Activated CD4-positive, alpha-beta memory T cell treated with anti-CD3 and anti-CD28 coated beads, Interleukin-2, amount 10 ng/mL, durations not matched to agents 7 days and 5 days (primary cell): ENCODE measurements around the gene SETD5. TPM values are rescaled to one million over a fixed set of nuclear protein-coding genes. Genes with fewer than 3 reads are reported as not detected.
"Not testable (repeated sequence)": the region's sequence is repeated elsewhere in the genome, so short reads cannot be mapped to it uniquely, and the experiment has no call there.

ENCODE experiments used
- CTCF ChIA-PET: fragments of 350-600 bp; sonication (Branson Sonifier 250); formaldehyde crosslinking; loops from one replicate; lab custom pipeline; 2021; ENCODE audit warnings: antibody characterized with exemption, inconsistent platforms; lab: Charles Lee
- POLR2A ChIA-PET: fragments of 350-600 bp; sonication (Branson Sonifier 250); formaldehyde crosslinking; loops from one replicate; lab custom pipeline; 2021; ENCODE audit warnings: antibody characterized with exemption; lab: Charles Lee
- DNase-seq: peaks from one replicate; pipeline ENCODE4 v3.0.0-alpha.2; 2020
- H3K27ac Mint-ChIP-seq: one replicate; pipeline ENCODE4 v1.8.0; 2021; ENCODE audit warnings: mild to moderate bottlenecking, mixed read lengths
- H3K27me3 Mint-ChIP-seq: one replicate; pipeline ENCODE4 v1.8.0; 2021; ENCODE audit warnings: mixed read lengths
- H3K36me3 Mint-ChIP-seq: one replicate; pipeline ENCODE4 v1.8.0; 2021; ENCODE audit warnings: low read depth, mixed read lengths
- H3K4me1 Mint-ChIP-seq: one replicate; pipeline ENCODE4 v1.8.0; 2021; ENCODE audit warnings: mixed read lengths
- H3K4me3 Mint-ChIP-seq: one replicate; pipeline ENCODE4 v1.8.0; 2021; ENCODE audit warnings: mild to moderate bottlenecking, mixed read lengths
- H3K9me3 Mint-ChIP-seq: one replicate; pipeline ENCODE4 v1.8.0; 2021; ENCODE audit warnings: mixed read lengths
- total RNA-seq, 2 experiments: library from RNA; stranded (reverse); gene quantifications; one replicate each; pipeline ENCODE4 v1.2.3, GENCODE V29; 2021

Gene SETD5
- total RNA-seq, 2 experiments from 2014 or later: 110 to 111 TPM

GRCh38 chr3:9491506-9491905 lies 94.1 kb downstream of the SETD5 start:
- H3K4me3 Mint-ChIP-seq: no peak overlapping the region
- H3K27ac Mint-ChIP-seq: no peak overlapping the region
- peaks cover 4% of the 10 kb centered on the region for H3K9me3 Mint-ChIP-seq
- ChIA-PET CTCF (interaction anchor here (0.7 to 4.5 kb wide), 3 partner anchors 9 to 521 kb away, joined by 3 to 28 read pairs (median 5); no protein-coding TSS in a partner anchor), POLR2A (no interaction called here)
- DNase-seq: no peak
- H3K4me1 Mint-ChIP-seq: no peaks in the 10 kb centered on the region
- no peaks in the 10 kb centered on the region for H3K27me3 Mint-ChIP-seq
- H3K36me3 Mint-ChIP-seq: peaks cover 10% of the 10 kb centered on the region

- DNase-seq, H3K36me3 Mint-ChIP-seq, H3K9me3 Mint-ChIP-seq, H3K4me1 Mint-ChIP-seq, H3K27me3 Mint-ChIP-seq, H3K4me3 Mint-ChIP-seq, H3K27ac Mint-ChIP-seq: not testable (repeated sequence)
- POLR2A ChIA-PET: interaction anchor here (1.0 kb wide), 1 partner anchor 10 kb away, joined by 5 read pairs; no protein-coding TSS in a partner anchor
- CTCF ChIA-PET: interaction anchor here (4.5 kb wide), 1 partner anchor 10 kb away, joined by 28 read pairs; no protein-coding TSS in a partner anchor
Observed at GRCh38 chr3:9494036-9494435, 96.6 kb downstream of the SETD5 start.

- CTCF ChIA-PET: no interaction called here
Observed at GRCh38 chr3:9496893-9497292, 99.5 kb downstream of the SETD5 start.

GRCh38 chr3:9497821-9498565 lies 100.6 kb downstream of the SETD5 start:
- Mint-ChIP-seq H3K27me3 (peaks cover 21% of the 10 kb centered on the region), H3K27ac (no peak overlapping the region), H3K4me1 (peaks cover 2% of the 10 kb centered on the region), H3K9me3 (no peaks in the 10 kb centered on the region), H3K4me3 (no peak overlapping the region), H3K36me3 (no peaks in the 10 kb centered on the region)
- no peak for DNase-seq
- POLR2A ChIA-PET: no interaction called here
- CTCF ChIA-PET: interaction anchor here (0.9 kb wide), 1 partner anchor 145 kb away, joined by 5 read pairs; no protein-coding TSS in a partner anchor

More at GRCh38 chr3:9496893-9497292, 99.5 kb downstream of the SETD5 start:
- no peak overlapping the region for H3K27ac Mint-ChIP-seq
- no peaks in the 10 kb centered on the region for H3K9me3 Mint-ChIP-seq
- peaks cover 19% of the 10 kb centered on the region for H3K27me3 Mint-ChIP-seq
- H3K4me3 Mint-ChIP-seq: no peak overlapping the region
- POLR2A ChIA-PET: no interaction called here
- no peak for DNase-seq
- H3K4me1 Mint-ChIP-seq: peaks cover 2% of the 10 kb centered on the region
- H3K36me3 Mint-ChIP-seq: no peaks in the 10 kb centered on the region

GRCh38 chr3:9498781-9499180 lies 101.4 kb downstream of the SETD5 start:
- Mint-ChIP-seq H3K27me3 (peaks cover 21% of the 10 kb centered on the region), H3K36me3 (no peaks in the 10 kb centered on the region), H3K4me1 (peaks cover 2% of the 10 kb centered on the region), H3K27ac (no peak overlapping the region), H3K4me3 (no peak overlapping the region), H3K9me3 (no peaks in the 10 kb centered on the region)
- CTCF ChIA-PET: interaction anchor here (0.9 kb wide), 1 partner anchor 145 kb away, joined by 5 read pairs; no protein-coding TSS in a partner anchor
- POLR2A ChIA-PET: no interaction called here
- no peak for DNase-seq

GRCh38 chr3:9499455-9500107 lies 102.2 kb downstream of the SETD5 start:
- Mint-ChIP-seq H3K27ac (no peak overlapping the region), H3K36me3 (no peaks in the 10 kb centered on the region), H3K27me3 (peaks cover 21% of the 10 kb centered on the region), H3K9me3 (no peaks in the 10 kb centered on the region), H3K4me1 (peaks cover 2% of the 10 kb centered on the region), H3K4me3 (no peak overlapping the region)
- CTCF ChIA-PET: interaction anchor here (0.6 to 4.1 kb wide), 2 partner anchors 13 to 33 kb away, joined by 3 to 15 read pairs; no protein-coding TSS in a partner anchor
- DNase-seq: no peak
- POLR2A ChIA-PET: interaction anchor here (0.6 kb wide), 1 partner anchor 964 kb away, joined by 3 read pairs; no protein-coding TSS in a partner anchor

- peak; percentile 77 for DNase-seq
- ChIA-PET CTCF (interaction anchor here (0.6 to 4.1 kb wide), 10 partner anchors 8 to 227 kb away, joined by 3 to 15 read pairs (median 4); no protein-coding TSS in a partner anchor), POLR2A (interaction anchor here (0.6 kb wide), 1 partner anchor 963 kb away, joined by 3 read pairs; no protein-coding TSS in a partner anchor)
- Mint-ChIP-seq H3K36me3 (no peaks in the 10 kb centered on the region), H3K9me3 (no peaks in the 10 kb centered on the region), H3K27me3 (peaks cover 24% of the 10 kb centered on the region), H3K4me1 (peaks cover 2% of the 10 kb centered on the region), H3K4me3 (no peak overlapping the region), H3K27ac (no peak overlapping the region)
Observed at GRCh38 chr3:9500108-9501050, 103.0 kb downstream of the SETD5 start.

GRCh38 chr3:9501226-9501625 lies 103.8 kb downstream of the SETD5 start:
- no peak for DNase-seq
- H3K27me3 Mint-ChIP-seq: peaks cover 24% of the 10 kb centered on the region
- no peaks in the 10 kb centered on the region for H3K36me3 Mint-ChIP-seq
- no peaks in the 10 kb centered on the region for H3K9me3 Mint-ChIP-seq
- no peak overlapping the region for H3K27ac Mint-ChIP-seq
- ChIA-PET POLR2A (interaction anchor here (1.5 kb wide), 1 partner anchor 140 kb away, joined by 3 read pairs; no protein-coding TSS in a partner anchor), CTCF (interaction anchor here (0.6 to 4.1 kb wide), 11 partner anchors 9 to 226 kb away, joined by 3 to 15 read pairs (median 3); no protein-coding TSS in a partner anchor)
- H3K4me1 Mint-ChIP-seq: peaks cover 2% of the 10 kb centered on the region
- no peak overlapping the region for H3K4me3 Mint-ChIP-seq

- H3K4me3 Mint-ChIP-seq: no peak overlapping the region
- DNase-seq: peak; percentile 78
- H3K4me1 Mint-ChIP-seq: peaks cover 2% of the 10 kb centered on the region
- H3K27me3 Mint-ChIP-seq: peaks cover 26% of the 10 kb centered on the region
- no peak overlapping the region for H3K27ac Mint-ChIP-seq
- POLR2A ChIA-PET: no interaction called here
- no peaks in the 10 kb centered on the region for H3K9me3 Mint-ChIP-seq
- no peaks in the 10 kb centered on the region for H3K36me3 Mint-ChIP-seq
- CTCF ChIA-PET: interaction anchor here (0.6 to 4.1 kb wide), 19 partner anchors 8 to 536 kb away, joined by 3 to 28 read pairs (median 4); partner anchors contain the start of genes ARPC4 and OGG1
Observed at GRCh38 chr3:9503283-9503682, 105.9 kb downstream of the SETD5 start.

GRCh38 chr3:9507586-9508578 lies 110.5 kb downstream of the SETD5 start:
- no peak overlapping the region for H3K27ac Mint-ChIP-seq
- H3K27me3 Mint-ChIP-seq: peaks cover 17% of the 10 kb centered on the region
- H3K4me1 Mint-ChIP-seq: no peaks in the 10 kb centered on the region
- H3K4me3 Mint-ChIP-seq: no peak overlapping the region
- DNase-seq: no peak
- ChIA-PET POLR2A (interaction anchor here (1.1 kb wide), 1 partner anchor 15 kb away, joined by 3 read pairs; no protein-coding TSS in a partner anchor), CTCF (no interaction called here)
- no peaks in the 10 kb centered on the region for H3K9me3 Mint-ChIP-seq
- H3K36me3 Mint-ChIP-seq: no peaks in the 10 kb centered on the region

- Mint-ChIP-seq H3K4me3 (no peak overlapping the region), H3K4me1 (no peaks in the 10 kb centered on the region), H3K27ac (no peak overlapping the region), H3K36me3 (no peaks in the 10 kb centered on the region), H3K27me3 (peaks cover 17% of the 10 kb centered on the region), H3K9me3 (no peaks in the 10 kb centered on the region)
- POLR2A ChIA-PET: no interaction called here
- CTCF ChIA-PET: no interaction called here
- no peak for DNase-seq
Observed at GRCh38 chr3:9508781-9509180, 111.4 kb downstream of the SETD5 start.
